ENCODE measurements around the gene DAB2IP.

DNA sequence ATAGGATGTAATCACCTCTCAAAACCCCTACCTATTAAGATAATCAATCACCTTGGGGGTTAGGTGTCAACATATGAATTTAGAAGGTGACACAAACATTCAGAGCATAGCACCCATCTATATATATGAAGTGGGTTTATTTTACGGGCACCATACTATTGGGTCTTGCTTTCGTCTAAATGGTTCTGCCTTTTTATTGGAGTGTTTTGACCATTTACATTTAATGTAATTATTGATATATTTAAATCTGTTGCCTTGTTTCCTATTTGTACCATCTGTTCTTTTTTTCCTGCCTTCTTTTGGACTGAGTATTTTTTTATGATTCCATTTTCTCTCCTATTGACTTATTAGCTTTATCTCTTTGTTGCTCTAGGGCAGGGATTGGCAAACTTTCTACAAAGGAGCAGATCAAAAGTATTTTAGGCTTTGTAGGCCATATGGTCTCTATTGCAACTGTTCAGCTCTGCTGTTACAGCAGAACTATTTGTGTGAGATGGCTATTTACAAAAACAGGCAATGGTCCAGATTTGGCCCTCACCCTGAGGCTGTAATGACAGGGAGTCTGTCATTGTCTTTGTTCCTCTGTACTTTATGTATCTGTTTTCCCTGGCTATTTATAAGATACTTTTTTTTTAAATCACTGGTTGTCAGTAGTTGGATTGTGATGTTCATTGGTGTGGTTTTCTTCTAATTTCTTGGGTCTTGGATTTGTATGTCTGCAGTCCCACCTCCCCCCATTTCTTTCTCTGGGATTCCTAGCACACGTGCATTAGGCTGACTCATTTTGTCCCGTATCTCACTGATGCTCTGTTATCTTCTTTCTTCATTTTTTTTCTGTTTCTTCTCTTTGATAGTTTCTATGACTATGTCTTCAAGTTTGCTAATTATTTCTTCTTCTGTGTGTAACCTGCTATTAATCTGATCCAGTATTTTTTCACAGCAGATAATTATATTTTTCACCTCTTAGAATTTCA is 127.1 kb downstream of the DAB2IP start:
- TF ChIP-seq RAD21 (IDR thresholded peaks at IDR 0.05; ENCODE audit: low read depth) (no peak), POLR2A (IDR thresholded peaks at IDR 0.05; ENCODE audit: borderline replicate concordance, extremely low read depth, insufficient read depth, insufficient read length) (no peak), EZH2phosphoT487 (IDR thresholded peaks at IDR 0.05; ENCODE audit: borderline replicate concordance) (no peak), SP1 (IDR thresholded peaks at IDR 0.05; ENCODE audit: low read depth) (no peak), EZH2 (IDR thresholded peaks at IDR 0.05) (no peak), YY1 (IDR thresholded peaks at IDR 0.05; ENCODE audit: extremely low read depth, insufficient replicate concordance, low read depth, low read length) (no peak), ELF1 (IDR thresholded peaks at IDR 0.05; ENCODE audit: borderline replicate concordance, low read depth) (no peak)
- TF ChIP-seq, protein P1, sequence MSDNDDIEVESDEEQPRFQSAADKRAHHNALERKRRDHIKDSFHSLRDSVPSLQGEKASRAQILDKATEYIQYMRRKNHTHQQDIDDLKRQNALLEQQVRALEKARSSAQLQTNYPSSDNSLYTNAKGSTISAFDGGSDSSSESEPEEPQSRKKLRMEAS (IDR thresholded peaks at IDR 0.05): no peak
- TF ChIP-seq, protein P2, sequence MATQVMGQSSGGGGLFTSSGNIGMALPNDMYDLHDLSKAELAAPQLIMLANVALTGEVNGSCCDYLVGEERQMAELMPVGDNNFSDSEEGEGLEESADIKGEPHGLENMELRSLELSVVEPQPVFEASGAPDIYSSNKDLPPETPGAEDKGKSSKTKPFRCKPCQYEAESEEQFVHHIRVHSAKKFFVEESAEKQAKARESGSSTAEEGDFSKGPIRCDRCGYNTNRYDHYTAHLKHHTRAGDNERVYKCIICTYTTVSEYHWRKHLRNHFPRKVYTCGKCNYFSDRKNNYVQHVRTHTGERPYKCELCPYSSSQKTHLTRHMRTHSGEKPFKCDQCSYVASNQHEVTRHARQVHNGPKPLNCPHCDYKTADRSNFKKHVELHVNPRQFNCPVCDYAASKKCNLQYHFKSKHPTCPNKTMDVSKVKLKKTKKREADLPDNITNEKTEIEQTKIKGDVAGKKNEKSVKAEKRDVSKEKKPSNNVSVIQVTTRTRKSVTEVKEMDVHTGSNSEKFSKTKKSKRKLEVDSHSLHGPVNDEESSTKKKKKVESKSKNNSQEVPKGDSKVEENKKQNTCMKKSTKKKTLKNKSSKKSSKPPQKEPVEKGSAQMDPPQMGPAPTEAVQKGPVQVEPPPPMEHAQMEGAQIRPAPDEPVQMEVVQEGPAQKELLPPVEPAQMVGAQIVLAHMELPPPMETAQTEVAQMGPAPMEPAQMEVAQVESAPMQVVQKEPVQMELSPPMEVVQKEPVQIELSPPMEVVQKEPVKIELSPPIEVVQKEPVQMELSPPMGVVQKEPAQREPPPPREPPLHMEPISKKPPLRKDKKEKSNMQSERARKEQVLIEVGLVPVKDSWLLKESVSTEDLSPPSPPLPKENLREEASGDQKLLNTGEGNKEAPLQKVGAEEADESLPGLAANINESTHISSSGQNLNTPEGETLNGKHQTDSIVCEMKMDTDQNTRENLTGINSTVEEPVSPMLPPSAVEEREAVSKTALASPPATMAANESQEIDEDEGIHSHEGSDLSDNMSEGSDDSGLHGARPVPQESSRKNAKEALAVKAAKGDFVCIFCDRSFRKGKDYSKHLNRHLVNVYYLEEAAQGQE (IDR thresholded peaks at IDR 0.05; ENCODE audit: low read depth): no peak
- TF ChIP-seq, protein P3, sequence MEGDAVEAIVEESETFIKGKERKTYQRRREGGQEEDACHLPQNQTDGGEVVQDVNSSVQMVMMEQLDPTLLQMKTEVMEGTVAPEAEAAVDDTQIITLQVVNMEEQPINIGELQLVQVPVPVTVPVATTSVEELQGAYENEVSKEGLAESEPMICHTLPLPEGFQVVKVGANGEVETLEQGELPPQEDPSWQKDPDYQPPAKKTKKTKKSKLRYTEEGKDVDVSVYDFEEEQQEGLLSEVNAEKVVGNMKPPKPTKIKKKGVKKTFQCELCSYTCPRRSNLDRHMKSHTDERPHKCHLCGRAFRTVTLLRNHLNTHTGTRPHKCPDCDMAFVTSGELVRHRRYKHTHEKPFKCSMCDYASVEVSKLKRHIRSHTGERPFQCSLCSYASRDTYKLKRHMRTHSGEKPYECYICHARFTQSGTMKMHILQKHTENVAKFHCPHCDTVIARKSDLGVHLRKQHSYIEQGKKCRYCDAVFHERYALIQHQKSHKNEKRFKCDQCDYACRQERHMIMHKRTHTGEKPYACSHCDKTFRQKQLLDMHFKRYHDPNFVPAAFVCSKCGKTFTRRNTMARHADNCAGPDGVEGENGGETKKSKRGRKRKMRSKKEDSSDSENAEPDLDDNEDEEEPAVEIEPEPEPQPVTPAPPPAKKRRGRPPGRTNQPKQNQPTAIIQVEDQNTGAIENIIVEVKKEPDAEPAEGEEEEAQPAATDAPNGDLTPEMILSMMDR (IDR thresholded peaks at IDR 0.05 in 2 of 3, conservative IDR thresholded peaks at IDR 0.05 in 1 of 3; ENCODE audit: borderline replicate concordance in 1 of 3, insufficient read depth in 1 of 3, low read depth in 2 of 3, low read length in 2 of 3): no peak
- TF ChIP-seq, protein P4, sequence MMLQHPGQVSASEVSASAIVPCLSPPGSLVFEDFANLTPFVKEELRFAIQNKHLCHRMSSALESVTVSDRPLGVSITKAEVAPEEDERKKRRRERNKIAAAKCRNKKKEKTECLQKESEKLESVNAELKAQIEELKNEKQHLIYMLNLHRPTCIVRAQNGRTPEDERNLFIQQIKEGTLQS (IDR thresholded peaks at IDR 0.05): no peak

Data from HCT116 (cell line).